HG03103 (cell line): Measurements from ENCODE around the gene GATM.
"Not testable (repeated sequence)": the region's sequence is repeated elsewhere in the genome, so short reads cannot be mapped to it uniquely, and the experiment has no call there.

Experiments
- ATAC-seq: cut with Tn5 transposase; IDR thresholded peaks from one replicate; pipeline ENCODE4 v1.9.1; 2021; ENCODE audit warnings: low read depth; ENCODE audit not compliant: unreplicated experiment

The GATM gene

DNA sequence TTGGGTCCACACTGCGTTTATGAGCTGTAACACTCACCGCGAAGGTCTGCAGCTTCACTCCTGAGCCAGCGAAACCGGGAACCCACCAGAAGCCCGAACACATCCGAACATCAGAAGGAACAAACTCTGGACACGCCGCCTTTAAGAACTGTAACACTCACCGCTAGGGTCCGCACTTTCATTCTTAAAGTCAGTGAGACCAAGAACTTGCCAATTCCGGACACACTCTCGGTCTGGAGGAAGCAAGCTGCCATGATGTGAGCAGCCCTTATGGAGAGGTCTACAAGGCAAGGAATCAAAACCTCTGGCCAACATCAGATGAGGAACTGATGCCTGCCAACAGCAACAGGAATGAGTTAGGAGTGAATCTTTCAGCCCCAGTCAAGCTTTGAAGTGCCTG, 63.4 kb downstream of the GATM start:
- ATAC-seq: no peak

DNA sequence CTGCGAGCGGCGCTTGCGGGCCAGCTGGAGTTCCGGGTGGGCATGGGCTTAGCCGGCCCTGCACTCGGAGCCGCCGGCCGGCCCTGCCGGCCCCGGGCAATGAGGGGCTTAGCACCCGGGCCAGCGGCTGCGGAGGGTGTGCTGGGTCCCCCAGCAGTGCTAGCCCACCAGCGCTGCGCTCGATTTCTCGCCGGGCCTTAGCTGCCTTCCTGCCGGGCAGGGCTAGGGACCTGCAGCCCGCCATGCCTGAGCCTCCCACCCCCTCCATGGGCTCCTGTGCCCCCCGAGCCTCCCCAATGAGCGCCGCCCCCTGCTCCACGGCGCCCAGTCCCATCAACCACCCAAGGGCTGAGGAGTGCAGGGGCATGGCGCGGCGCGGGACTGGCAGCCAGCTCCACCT, 64.2 kb downstream of the GATM start:
- not testable (repeated sequence) for ATAC-seq
